ENCODE measurements around the gene SLC39A6. TPM values are rescaled to one million over a fixed set of nuclear protein-coding genes. Genes with fewer than 3 reads are reported as not detected.
"Not testable (repeated sequence)": the region's sequence is repeated elsewhere in the genome, so short reads cannot be mapped to it uniquely, and the experiment has no call there.

SLC39A6 gene
- total RNA-seq, 1 donor from 2014 or later, result 81.3 TPM

DNA sequence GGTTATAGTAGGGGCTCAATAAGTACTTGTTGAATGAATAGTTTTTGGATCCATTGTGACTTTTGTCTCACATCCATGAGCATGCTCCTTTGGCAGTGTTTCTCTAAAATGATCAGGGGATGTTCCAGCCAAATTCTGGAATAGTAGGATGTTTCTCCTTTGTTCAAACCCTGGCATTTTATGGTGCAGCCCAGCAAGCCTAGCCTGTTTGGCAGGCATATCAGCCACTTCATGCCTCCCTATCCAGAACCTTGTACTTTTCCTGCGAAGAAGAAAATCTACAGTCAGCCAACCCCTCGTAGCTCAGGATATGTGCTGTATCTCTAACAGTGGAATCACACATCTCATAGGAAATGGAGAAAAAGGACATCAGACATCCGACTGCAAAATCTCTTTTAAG, 34.7 kb downstream of the SLC39A6 start:
- H3K36me3 Mint-ChIP-seq (ENCODE audit: low read depth, unreplicated experiment), result no peaks in the 10 kb centered on the region
- no peak overlapping the region for H3K27ac Mint-ChIP-seq (ENCODE audit: unreplicated experiment)
- Histone ChIP-seq H3K4me1 (ENCODE audit: insufficient read depth, low read length) (no peaks in the 10 kb centered on the region), H3K4me3 (ENCODE audit: insufficient read depth, low read depth, low read length) (no peak overlapping the region), H4K20me1 (ENCODE audit: insufficient read depth, low read length) (no peaks in the 10 kb centered on the region), H3K9ac (ENCODE audit: low read length) (no peak overlapping the region), H3K27me3 (ENCODE audit: insufficient read depth, low read length) (peaks cover 2% of the 10 kb centered on the region), H2AFZ (ENCODE audit: low read depth, low read length) (no peak overlapping the region), H3K79me2 (ENCODE audit: insufficient read depth, low read length) (no peaks in the 10 kb centered on the region), H3K27ac (ENCODE audit: low read depth, low read length) (no peak overlapping the region), H3K4me2 (ENCODE audit: low read length) (no peak overlapping the region), H3K9me3 (ENCODE audit: insufficient read depth, low read depth, low read length) (no peaks in the 10 kb centered on the region), H3K36me3 (ENCODE audit: insufficient read depth, low read length) (no peaks in the 10 kb centered on the region)
- H3K4me1 Mint-ChIP-seq (ENCODE audit: low read depth, unreplicated experiment), result no peaks in the 10 kb centered on the region
- FAIRE-seq (no peak), DNase-seq (ENCODE audit: low read depth) (no peak)
- TF ChIP-seq, protein P1, sequence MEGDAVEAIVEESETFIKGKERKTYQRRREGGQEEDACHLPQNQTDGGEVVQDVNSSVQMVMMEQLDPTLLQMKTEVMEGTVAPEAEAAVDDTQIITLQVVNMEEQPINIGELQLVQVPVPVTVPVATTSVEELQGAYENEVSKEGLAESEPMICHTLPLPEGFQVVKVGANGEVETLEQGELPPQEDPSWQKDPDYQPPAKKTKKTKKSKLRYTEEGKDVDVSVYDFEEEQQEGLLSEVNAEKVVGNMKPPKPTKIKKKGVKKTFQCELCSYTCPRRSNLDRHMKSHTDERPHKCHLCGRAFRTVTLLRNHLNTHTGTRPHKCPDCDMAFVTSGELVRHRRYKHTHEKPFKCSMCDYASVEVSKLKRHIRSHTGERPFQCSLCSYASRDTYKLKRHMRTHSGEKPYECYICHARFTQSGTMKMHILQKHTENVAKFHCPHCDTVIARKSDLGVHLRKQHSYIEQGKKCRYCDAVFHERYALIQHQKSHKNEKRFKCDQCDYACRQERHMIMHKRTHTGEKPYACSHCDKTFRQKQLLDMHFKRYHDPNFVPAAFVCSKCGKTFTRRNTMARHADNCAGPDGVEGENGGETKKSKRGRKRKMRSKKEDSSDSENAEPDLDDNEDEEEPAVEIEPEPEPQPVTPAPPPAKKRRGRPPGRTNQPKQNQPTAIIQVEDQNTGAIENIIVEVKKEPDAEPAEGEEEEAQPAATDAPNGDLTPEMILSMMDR (IDR thresholded peaks at IDR 0.05; ENCODE audit: insufficient read depth, low read depth, low read length), result no peak
- TF ChIP-seq EZH2 (IDR thresholded peaks at IDR 0.05; ENCODE audit: insufficient read depth, low read length), result no peak
- peaks cover 6% of the 10 kb centered on the region for H3K27me3 Mint-ChIP-seq (ENCODE audit: low read depth, unreplicated experiment)
- no peaks in the 10 kb centered on the region for H3K9me3 Mint-ChIP-seq (ENCODE audit: unreplicated experiment)
- H3K4me3 Mint-ChIP-seq (ENCODE audit: unreplicated experiment), result no peak overlapping the region

DNA sequence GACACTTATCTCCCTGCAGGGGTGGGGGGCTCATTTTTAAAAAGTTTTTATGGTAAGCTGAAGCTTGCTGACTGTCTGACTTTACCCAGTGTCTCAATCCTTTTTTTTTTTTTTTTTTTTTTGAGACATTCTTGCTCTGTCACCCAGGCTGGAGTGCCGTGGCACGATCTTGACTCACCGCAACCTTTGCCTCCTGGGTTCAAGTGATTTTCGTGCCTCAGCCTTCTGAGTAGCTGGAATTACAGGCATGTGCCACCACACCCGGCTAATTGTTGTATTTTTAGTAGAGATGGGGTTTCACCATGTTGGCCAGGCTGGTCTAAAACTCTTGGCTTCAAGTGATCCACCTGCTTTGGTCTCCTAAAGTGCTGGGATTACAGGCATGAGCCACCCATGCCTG, 37.0 kb downstream of the SLC39A6 start:
- H3K27ac ChIP-seq (ENCODE audit: low read depth, low read length); H3K9me3 ChIP-seq (ENCODE audit: insufficient read depth, low read depth, low read length); H2AFZ ChIP-seq (ENCODE audit: low read depth, low read length); FAIRE-seq; H3K36me3 ChIP-seq (ENCODE audit: insufficient read depth, low read length); H3K9ac ChIP-seq (ENCODE audit: low read length); H3K4me3 Mint-ChIP-seq (ENCODE audit: unreplicated experiment); H3K27ac Mint-ChIP-seq (ENCODE audit: unreplicated experiment); H3K36me3 Mint-ChIP-seq (ENCODE audit: low read depth, unreplicated experiment); H3K4me1 Mint-ChIP-seq (ENCODE audit: low read depth, unreplicated experiment); H3K9me3 Mint-ChIP-seq (ENCODE audit: unreplicated experiment); H3K4me3 ChIP-seq (ENCODE audit: insufficient read depth, low read depth, low read length); H3K4me1 ChIP-seq (ENCODE audit: insufficient read depth, low read length); DNase-seq (ENCODE audit: low read depth); H3K27me3 ChIP-seq (ENCODE audit: insufficient read depth, low read length); H4K20me1 ChIP-seq (ENCODE audit: insufficient read depth, low read length); H3K27me3 Mint-ChIP-seq (ENCODE audit: low read depth, unreplicated experiment); H3K79me2 ChIP-seq (ENCODE audit: insufficient read depth, low read length); H3K4me2 ChIP-seq (ENCODE audit: low read length): not testable (repeated sequence)

DNA sequence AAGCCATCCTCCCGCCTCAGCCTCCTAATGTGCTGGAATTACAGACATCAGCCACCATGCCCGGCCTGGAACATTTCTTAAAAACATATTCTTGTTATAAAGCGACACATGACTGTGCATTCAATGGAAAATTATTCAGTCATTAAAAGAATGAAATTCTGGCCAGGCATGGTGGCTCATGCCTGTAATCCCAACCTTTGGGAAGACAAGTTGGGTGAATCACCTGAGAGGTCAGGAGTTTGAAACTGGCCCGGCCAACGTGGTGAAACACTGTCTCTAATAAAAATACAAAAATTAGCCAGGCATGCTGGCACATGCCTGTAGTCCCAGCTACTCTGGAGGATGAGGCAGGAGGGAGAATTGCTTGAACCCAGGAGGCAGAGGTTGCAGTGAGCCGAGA, 40.1 kb downstream of the SLC39A6 start:
- peaks cover 3% of the 10 kb centered on the region for H3K9me3 Mint-ChIP-seq (ENCODE audit: unreplicated experiment)
- Histone ChIP-seq H3K9ac (ENCODE audit: low read length) (no peak overlapping the region), H3K4me2 (ENCODE audit: low read length) (no peak overlapping the region), H3K9me3 (ENCODE audit: insufficient read depth, low read depth, low read length) (no peaks in the 10 kb centered on the region), H3K36me3 (ENCODE audit: insufficient read depth, low read length) (no peaks in the 10 kb centered on the region), H3K4me1 (ENCODE audit: insufficient read depth, low read length) (no peaks in the 10 kb centered on the region), H3K79me2 (ENCODE audit: insufficient read depth, low read length) (no peaks in the 10 kb centered on the region), H3K27ac (ENCODE audit: low read depth, low read length) (no peak overlapping the region), H3K27me3 (ENCODE audit: insufficient read depth, low read length) (no peaks in the 10 kb centered on the region), H3K4me3 (ENCODE audit: insufficient read depth, low read depth, low read length) (no peak overlapping the region), H4K20me1 (ENCODE audit: insufficient read depth, low read length) (no peaks in the 10 kb centered on the region), H2AFZ (ENCODE audit: low read depth, low read length) (no peak overlapping the region)
- FAIRE-seq, result no peak
- DNase-seq (ENCODE audit: low read depth), result no peak
- H3K4me3 Mint-ChIP-seq (ENCODE audit: unreplicated experiment), result no peak overlapping the region
- H3K4me1 Mint-ChIP-seq (ENCODE audit: low read depth, unreplicated experiment), result no peaks in the 10 kb centered on the region
- H3K27me3 Mint-ChIP-seq (ENCODE audit: low read depth, unreplicated experiment), result peaks cover 3% of the 10 kb centered on the region
- no peak overlapping the region for H3K27ac Mint-ChIP-seq (ENCODE audit: unreplicated experiment)
- no peak for TF ChIP-seq EZH2 (IDR thresholded peaks at IDR 0.05; ENCODE audit: insufficient read depth, low read length)
- TF ChIP-seq, protein P1 (IDR thresholded peaks at IDR 0.05; ENCODE audit: insufficient read depth, low read depth, low read length), result no peak
- no peaks in the 10 kb centered on the region for H3K36me3 Mint-ChIP-seq (ENCODE audit: low read depth, unreplicated experiment)

Measured in astrocyte (in vitro differentiated cells and primary cell).